ENCODE measurements around the gene SPATS2.

DNA sequence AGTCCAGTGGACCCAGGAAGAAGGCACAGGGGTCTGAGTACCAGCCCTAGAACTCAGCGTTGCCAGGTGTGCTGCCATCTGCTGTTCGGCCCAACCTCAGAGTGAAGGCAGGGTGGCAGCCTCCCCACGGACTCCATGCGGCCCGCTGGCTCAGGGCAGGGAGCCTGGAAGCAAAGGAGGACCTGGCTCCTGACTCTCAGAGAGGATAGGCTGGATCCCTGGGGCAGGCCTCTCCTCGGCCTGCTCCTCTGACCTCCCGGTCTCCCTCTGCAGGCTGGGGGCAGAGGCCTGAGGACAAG, 190.6 kb downstream of the SPATS2 start:
- TF ChIP-seq CTCF (IDR thresholded peaks at IDR 0.05): no peak
- TF ChIP-seq EZH2 (IDR thresholded peaks at IDR 0.05): no peak
